Prostate gland (tissue), 2 donors: Measurements from ENCODE around the gene C14orf132. TPM values are rescaled to one million over a fixed set of nuclear protein-coding genes. Genes with fewer than 3 reads are reported as not detected.

Experiments used
- DNase-seq: peaks from one replicate; pipeline ENCODE4 v3.0.0-alpha.2; 2019; ENCODE audit warnings: low spot score
- H3K27ac ChIP-seq, 2 donors: fragments of 200-600 bp; sonication (generic); 2 replicates each; pipeline ENCODE4 v1.5.1; 2017 to 2019
- H3K27me3 ChIP-seq: fragments of 200-600 bp; sonication (generic); replicated peaks from 2 replicates; pipeline ENCODE4 v1.5.1; 2019; ENCODE audit not compliant: insufficient read depth
- H3K36me3 ChIP-seq, 2 donors: fragments of 200-600 bp; sonication (generic); 1 replicate in 1 of 2; 2 replicates in 1 of 2; pipeline versions ENCODE4 v1.5.1 to v1.8.1; 2017 to 2019
- H3K4me1 ChIP-seq: fragments of 200-600 bp; sonication (generic); replicated peaks from 2 replicates; pipeline ENCODE4 v1.5.1; 2019
- H3K4me3 ChIP-seq, 2 donors: fragments of 200-600 bp; sonication (generic); 2 replicates each; pipeline ENCODE4 v1.5.1; 2017 to 2019
- H3K9me3 ChIP-seq: fragments of 200-600 bp; sonication (generic); 2 replicates; pipeline ENCODE4 v1.5.1; 2017
- CTCF ChIP-seq, 4 experiments: fragments of 200-600 bp in 2 of 4; fragments of 450-650 bp in 2 of 4; sonication (generic) in 2 of 4; IDR thresholded peaks; 1 replicate in 3 of 4; 2 replicates in 1 of 4; pipeline ENCODE4 v1.5.1; 2016 to 2019; ENCODE audit warnings: antibody characterized with exemption in 4 of 4, mild to moderate bottlenecking in 2 of 4, moderate library complexity in 2 of 4
- POLR2A ChIP-seq: fragments of 450-650 bp; IDR thresholded peaks from one replicate; pipeline ENCODE4 v1.6.1; 2016; ENCODE audit warnings: antibody characterized with exemption, mild to moderate bottlenecking
- POLR2AphosphoS5 ChIP-seq: sonication (generic); formaldehyde crosslinking; IDR thresholded peaks from one replicate; pipeline ENCODE4 v1.6.1; 2017; ENCODE audit warnings: antibody characterized with exemption
- whole genome bisulfite sequencing: methylation state at CpG from one replicate; pipeline ENCODE4 v1.1.5; 2018; 5-methylcytosine and 5-hydroxymethylcytosine counted together
- intact Hi-C: fragments of 100-400 bp; cut with DNase I; formaldehyde crosslinking; loops from one replicate; pipeline ENCODE4 v1.14.2; 2022
- total RNA-seq, 2 donors: library from RNA; depleted of rRNA; stranded (reverse); fragments of >200 nt; gene quantifications; one replicate each; pipeline ENCODE4 v1.1.0, GENCODE V29; 2016

C14orf132 gene
- total RNA-seq, 2 donors from 2014 or later: 6.6 to 7.8 TPM

DNA sequence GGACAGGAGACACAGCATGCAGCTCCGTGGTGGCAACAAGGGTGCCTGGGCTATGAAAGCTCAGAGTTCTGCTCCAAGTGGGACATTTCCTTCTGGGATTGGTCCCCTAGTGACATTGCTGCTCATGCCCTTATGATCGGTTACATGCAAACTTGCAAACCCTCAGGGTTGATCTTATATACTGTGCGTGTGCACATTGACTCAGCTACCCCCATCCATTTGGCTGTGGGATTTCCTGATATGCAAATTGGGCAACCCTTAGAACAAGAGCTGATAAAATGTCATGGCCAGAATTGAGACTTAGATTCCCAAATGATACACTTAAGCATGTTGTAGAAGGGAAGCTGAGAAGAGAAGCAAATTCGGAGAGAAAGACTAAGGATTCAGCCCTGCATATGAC is 92.7 kb downstream of the C14orf132 start:
- H3K27me3 ChIP-seq: no peaks in the 10 kb centered on the region
- no peaks in the 10 kb centered on the region for H3K4me1 ChIP-seq
- DNase-seq: no peak
- H3K36me3 ChIP-seq: no peaks in the 10 kb centered on the region
- no peak overlapping the region for H3K4me3 ChIP-seq
- no peaks in the 10 kb centered on the region for H3K9me3 ChIP-seq
- TF ChIP-seq POLR2A: no peak
- no peak for TF ChIP-seq CTCF (IDR thresholded peaks at IDR 0.05)
- TF ChIP-seq POLR2AphosphoS5: no peak
- WGBS: 63% methylated on average over 4 of the region's 4 CpGs
- intact Hi-C loops: no loop called here
- no peak overlapping the region for H3K27ac ChIP-seq

DNA sequence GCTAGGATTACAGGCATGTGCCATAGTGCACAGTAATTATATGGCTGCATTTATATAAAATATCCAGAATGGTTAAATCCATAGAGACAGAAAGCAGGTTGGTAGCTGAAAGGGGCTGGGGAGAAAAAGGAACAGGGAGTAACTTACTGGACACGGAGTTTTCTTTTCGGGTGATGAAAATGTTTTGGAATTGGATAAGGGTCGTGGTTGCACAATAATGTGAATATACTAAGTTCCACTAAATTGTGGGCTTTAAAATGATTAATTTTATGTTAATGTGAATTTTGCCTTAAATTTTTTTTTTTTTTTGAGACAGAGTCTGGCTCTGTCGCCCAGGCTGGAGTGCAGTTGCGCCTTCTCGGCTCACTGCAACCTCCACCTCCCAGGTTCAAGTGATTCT is 95.3 kb downstream of the C14orf132 start:
- no peak for DNase-seq
- Histone ChIP-seq H3K36me3 (no peaks in the 10 kb centered on the region), H3K9me3 (no peaks in the 10 kb centered on the region), H3K4me3 (no peak overlapping the region), H3K4me1 (no peaks in the 10 kb centered on the region), H3K27ac (no peak overlapping the region), H3K27me3 (no peaks in the 10 kb centered on the region)
- intact Hi-C loops: no loop called here
- TF ChIP-seq POLR2A: no peak
- no peak for TF ChIP-seq POLR2AphosphoS5
- 75% methylated on average over 6 of the region's 6 CpGs for WGBS

GRCh38 chr14:96135285-96135684 is 96.1 kb downstream of the C14orf132 start:
- H3K4me3 ChIP-seq: no peak overlapping the region
- no peak overlapping the region for H3K27ac ChIP-seq
- intact Hi-C loops: no loop called here
- 78% methylated on average over 8 of the region's 8 CpGs for WGBS
- TF ChIP-seq POLR2A (no peak), CTCF (IDR thresholded peaks at IDR 0.05) (no peak), POLR2AphosphoS5 (no peak)
- no peaks in the 10 kb centered on the region for H3K27me3 ChIP-seq
- no peaks in the 10 kb centered on the region for H3K36me3 ChIP-seq
- no peaks in the 10 kb centered on the region for H3K4me1 ChIP-seq
- DNase-seq: no peak
- no peaks in the 10 kb centered on the region for H3K9me3 ChIP-seq

DNA sequence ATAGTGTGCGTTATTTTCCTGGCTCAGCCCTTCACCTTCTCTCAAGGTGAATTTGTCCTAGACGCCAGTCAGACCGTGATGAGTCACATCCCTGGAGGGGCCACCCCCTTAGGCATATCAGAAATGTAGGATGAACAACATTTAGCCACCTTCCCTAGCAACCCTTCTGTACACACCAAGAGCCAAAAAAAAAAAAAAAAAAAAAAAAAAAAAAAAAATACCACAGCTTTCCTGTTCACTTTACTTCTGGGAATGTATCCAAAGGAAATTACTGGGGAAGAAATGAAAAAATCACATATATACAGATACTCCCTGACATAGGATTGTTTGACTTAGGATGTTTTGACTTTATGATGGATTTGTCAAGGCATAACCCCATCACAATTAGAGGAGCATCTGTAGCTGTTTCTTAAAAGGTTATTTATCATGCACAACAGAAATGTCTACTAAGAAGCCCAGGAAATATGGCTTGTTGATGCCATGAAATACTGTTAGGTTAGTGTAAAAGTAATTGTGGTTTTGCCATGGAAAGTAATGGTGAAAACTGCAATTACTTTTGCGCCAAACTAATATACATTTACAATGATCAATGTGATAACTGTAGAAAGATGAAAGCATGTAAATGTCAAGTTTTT is 97.3 kb downstream of the C14orf132 start:
- no peaks in the 10 kb centered on the region for H3K36me3 ChIP-seq
- intact Hi-C loops: no loop called here
- no peak for TF ChIP-seq POLR2AphosphoS5
- no peak for TF ChIP-seq POLR2A
- no peak for TF ChIP-seq CTCF (IDR thresholded peaks at IDR 0.05)
- H3K27ac ChIP-seq: no peak overlapping the region
- H3K9me3 ChIP-seq: no peaks in the 10 kb centered on the region
- DNase-seq: no peak
- no peak overlapping the region for H3K4me3 ChIP-seq
- WGBS: 36% methylated on average over 4 of the region's 4 CpGs
- no peaks in the 10 kb centered on the region for H3K4me1 ChIP-seq
- no peaks in the 10 kb centered on the region for H3K27me3 ChIP-seq

- Histone ChIP-seq H3K9me3 (no peaks in the 10 kb centered on the region), H3K4me3 (no peak overlapping the region), H3K4me1 (no peaks in the 10 kb centered on the region), H3K36me3 (no peaks in the 10 kb centered on the region), H3K27ac (no peak overlapping the region), H3K27me3 (no peaks in the 10 kb centered on the region)
- intact Hi-C loops: no loop called here
- no peak for TF ChIP-seq POLR2A
- TF ChIP-seq POLR2AphosphoS5: no peak
- TF ChIP-seq CTCF (IDR thresholded peaks at IDR 0.05): no peak
- WGBS: 92% methylated on average over 1 of the region's 1 CpG
- DNase-seq: no peak
These were observed 99.1 kb downstream of the C14orf132 start for GRCh38 chr14:96138241-96138640.
